ENCODE data around the gene TMEM161A.
A peak's percentile ranks its signal among the peaks of the same experiment; 100 is the strongest.
"Not testable (repeated sequence)": the region's sequence is repeated elsewhere in the genome, so short reads cannot be mapped to it uniquely, and the experiment has no call there.

Gene TMEM161A

GRCh38 chr19:19155495-19156219 lies 17.4 kb upstream of the TMEM161A start:
- no peak for DNase-seq (ENCODE audit: low read depth in 2 of 2)

GRCh38 chr19:19154768-19155494 lies 16.7 kb upstream of the TMEM161A start:
- no peak for DNase-seq (ENCODE audit: low read depth in 2 of 2)

GRCh38 chr19:19152668-19153384 lies 14.5 kb upstream of the TMEM161A start:
- no peak for DNase-seq (ENCODE audit: low read depth in 2 of 2)

- DNase-seq (ENCODE audit: low read depth in 2 of 2) = no peak
Measured at GRCh38 chr19:19151418-19151817, 13.1 kb upstream of the TMEM161A start.

GRCh38 chr19:19149435-19149834 lies 11.2 kb upstream of the TMEM161A start:
- no peak for DNase-seq (ENCODE audit: low read depth in 2 of 2)

GRCh38 chr19:19148504-19148903 lies 10.2 kb upstream of the TMEM161A start:
- not testable (repeated sequence) for DNase-seq (ENCODE audit: low read depth in 2 of 2)

- no peak for DNase-seq (ENCODE audit: low read depth in 2 of 2)
Measured at GRCh38 chr19:19147344-19147743, 9.1 kb upstream of the TMEM161A start.

GRCh38 chr19:19146865-19147264 lies 8.6 kb upstream of the TMEM161A start:
- no peak for DNase-seq (ENCODE audit: low read depth in 2 of 2)

GRCh38 chr19:19145684-19146608 lies 7.7 kb upstream of the TMEM161A start:
- peak; percentile 70 for DNase-seq (ENCODE audit: low read depth in 2 of 2)

GRCh38 chr19:19145281-19145680 lies 7.0 kb upstream of the TMEM161A start:
- no peak for DNase-seq (ENCODE audit: low read depth in 2 of 2)

GRCh38 chr19:19142347-19142746 lies 4.1 kb upstream of the TMEM161A start:
- DNase-seq (ENCODE audit: low read depth in 2 of 2) = no peak

- DNase-seq (ENCODE audit: low read depth in 2 of 2) = no peak
Measured at GRCh38 chr19:19140476-19140875, 2.2 kb upstream of the TMEM161A start.

GRCh38 chr19:19139876-19140229 lies 1.6 kb upstream of the TMEM161A start:
- DNase-seq (ENCODE audit: low read depth in 2 of 2) = no peak

GRCh38 chr19:19137556-19138108 lies 646 bp downstream of the TMEM161A start:
- DNase-seq (ENCODE audit: low read depth in 2 of 2) = no peak

GRCh38 chr19:19135713-19136112 lies 2.6 kb downstream of the TMEM161A start:
- not testable (repeated sequence) for DNase-seq (ENCODE audit: low read depth in 2 of 2)

- DNase-seq (ENCODE audit: low read depth in 2 of 2) = no peak
Measured at GRCh38 chr19:19134687-19135158, 3.6 kb downstream of the TMEM161A start.

GRCh38 chr19:19133985-19134384 lies 4.3 kb downstream of the TMEM161A start:
- no peak for DNase-seq (ENCODE audit: low read depth in 2 of 2)

- DNase-seq (ENCODE audit: low read depth in 2 of 2) = no peak
Measured at GRCh38 chr19:19132912-19133311, 5.4 kb downstream of the TMEM161A start.

GRCh38 chr19:19131989-19132388 lies 6.3 kb downstream of the TMEM161A start:
- DNase-seq (ENCODE audit: low read depth in 2 of 2) = no peak

GRCh38 chr19:19126102-19126501 lies 12.2 kb downstream of the TMEM161A start:
- no peak for DNase-seq (ENCODE audit: low read depth in 2 of 2)

- DNase-seq (ENCODE audit: low read depth in 2 of 2) = no peak
Measured at GRCh38 chr19:19123386-19123785, 14.9 kb downstream of the TMEM161A start.
